Colon (tissue), 2 donors: ENCODE results near the gene NCOA6.
"Not testable (repeated sequence)": the region's sequence is repeated elsewhere in the genome, so short reads cannot be mapped to it uniquely, and the experiment has no call there.

ENCODE experiments used
- FAIRE-seq: peaks from 2 replicates; lab custom pipeline; 2012; peaks lifted over from hg19 to GRCh38; lab: Jason Lieb, UNC
- donor health status: control.
- donor health status: control.

Gene NCOA6

DNA sequence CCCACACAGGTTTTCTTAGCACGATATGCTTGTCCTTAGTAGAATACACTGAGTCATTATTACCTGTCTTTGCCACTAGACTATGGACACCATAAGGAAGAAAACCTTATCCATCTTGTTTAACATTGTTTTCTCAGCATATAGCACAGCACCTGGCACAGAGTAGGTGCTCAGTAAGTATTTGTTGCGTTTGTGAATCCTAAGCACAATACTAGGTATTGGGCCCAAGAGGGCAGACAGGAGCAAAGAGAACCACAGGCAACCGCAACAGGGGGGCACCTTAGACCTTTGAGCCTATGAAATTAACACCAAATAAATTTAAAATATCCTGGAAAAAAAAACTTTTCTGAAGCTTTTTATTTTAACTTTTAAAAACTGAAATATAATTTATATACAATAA, 3.7 kb upstream of the NCOA6 start:
- no peak for FAIRE-seq

DNA sequence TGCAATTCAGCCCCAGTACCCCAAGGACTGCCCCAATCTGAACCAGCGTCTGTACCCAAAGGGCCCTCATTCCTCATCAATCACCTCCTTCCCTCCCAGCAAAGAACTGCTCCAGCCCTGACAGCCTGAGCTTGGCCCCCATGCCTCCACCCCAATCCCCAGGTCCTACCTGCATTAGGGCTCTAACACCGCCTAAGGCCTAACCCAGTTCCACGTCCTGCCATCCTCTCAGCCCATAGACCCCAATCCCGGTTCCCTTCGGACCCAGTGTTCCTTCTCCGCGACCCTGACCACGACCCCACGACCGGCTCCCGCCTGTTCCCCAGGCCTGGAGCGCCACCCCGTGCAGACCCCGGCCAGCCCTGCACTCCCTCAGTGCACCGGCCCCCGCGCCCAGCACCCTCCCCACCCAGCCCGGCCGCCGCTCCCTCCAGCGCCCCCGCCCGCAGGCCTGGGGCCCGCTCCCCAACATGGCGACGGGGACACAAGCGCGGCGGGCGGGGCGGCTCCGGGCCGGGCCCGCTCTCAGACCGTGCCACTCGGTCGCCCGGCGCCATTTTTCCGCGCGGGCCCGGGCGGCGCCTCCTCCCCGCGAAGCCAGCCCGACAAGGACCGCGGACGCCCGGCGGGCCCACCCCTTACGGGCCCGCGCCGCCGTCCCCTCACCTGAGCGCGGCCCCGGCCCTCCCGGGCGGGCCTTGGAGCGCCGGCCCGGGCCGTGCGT, 483 bp downstream of the NCOA6 start:
- FAIRE-seq = no peak

DNA sequence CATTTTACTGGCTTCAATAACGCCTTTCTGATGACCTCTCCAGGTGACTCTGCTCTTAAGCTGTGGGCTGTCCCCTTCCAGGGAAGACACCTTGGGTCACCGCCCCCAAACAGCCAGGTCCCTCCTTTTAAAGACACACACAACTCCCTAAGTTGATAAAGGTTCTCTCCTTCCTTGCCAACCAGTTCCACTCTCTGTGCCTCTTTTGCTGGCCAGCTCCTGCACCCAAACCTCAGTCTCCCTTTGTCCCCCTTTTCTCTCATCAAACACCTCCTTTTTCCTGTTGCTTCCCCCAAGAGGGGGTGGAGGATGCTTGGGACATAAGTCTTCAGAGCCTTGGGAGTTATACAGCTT, 1.0 kb downstream of the NCOA6 start:
- no peak for FAIRE-seq

- FAIRE-seq = no peak
Observed at GRCh38 chr20:34824026-34824425, 1.4 kb downstream of the NCOA6 start.

DNA sequence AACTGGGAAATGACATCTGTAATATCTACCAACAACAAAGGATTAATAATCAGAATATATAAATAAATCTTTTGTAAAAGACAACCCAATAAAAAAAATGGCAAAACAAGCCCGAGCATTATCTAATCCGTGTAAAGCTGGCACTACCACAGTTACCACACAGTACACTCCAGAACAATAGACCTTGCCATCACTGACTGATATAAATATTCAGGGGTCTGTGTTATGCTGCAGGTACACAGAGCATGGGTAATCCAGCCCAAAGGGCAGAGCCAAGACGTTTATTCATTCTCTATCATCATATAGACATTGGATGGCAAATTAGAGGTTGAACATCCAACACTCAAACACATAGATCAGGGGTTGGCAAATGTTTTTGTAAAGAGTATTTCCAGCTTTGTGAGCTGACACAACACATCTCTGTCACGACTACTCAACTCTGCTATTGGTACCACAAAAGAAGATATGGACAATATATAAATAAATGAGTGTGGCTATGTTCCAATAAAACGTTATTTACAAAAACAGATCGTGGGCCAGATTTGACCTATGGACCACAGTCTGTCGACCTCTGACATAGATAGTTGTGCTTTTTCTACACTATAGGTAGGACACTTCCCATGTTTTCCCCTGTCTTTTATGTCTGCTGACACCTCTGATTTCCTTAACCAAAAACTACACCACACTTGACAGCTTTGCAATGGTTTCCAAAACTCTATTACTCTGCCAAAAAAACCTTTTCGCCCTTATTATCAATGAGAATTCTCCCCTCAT, 4.5 kb downstream of the NCOA6 start:
- FAIRE-seq = no peak

DNA sequence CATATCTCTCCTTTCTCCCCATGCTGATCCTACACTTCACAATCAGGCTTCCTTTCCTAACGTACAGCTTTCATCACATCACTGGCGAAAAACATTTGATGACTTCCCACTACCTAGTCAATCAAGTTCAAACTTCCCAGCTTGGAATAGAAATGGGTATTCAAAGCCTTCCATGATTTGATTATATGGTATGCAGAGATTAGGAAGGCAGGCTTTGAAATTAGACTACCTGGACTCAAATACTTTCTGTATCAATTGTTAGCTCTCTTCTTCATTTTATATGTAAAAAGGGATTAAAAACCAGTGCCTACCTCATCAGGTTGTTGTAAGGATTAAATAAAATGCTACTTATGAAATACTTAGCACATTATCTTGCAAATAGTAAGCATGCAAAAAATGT, 7.7 kb downstream of the NCOA6 start:
- FAIRE-seq = no peak

- FAIRE-seq = no peak
Observed at GRCh38 chr20:34817072-34817471, 8.4 kb downstream of the NCOA6 start.

GRCh38 chr20:34815636-34816035, 9.8 kb downstream of the NCOA6 start:
- FAIRE-seq = no peak

DNA sequence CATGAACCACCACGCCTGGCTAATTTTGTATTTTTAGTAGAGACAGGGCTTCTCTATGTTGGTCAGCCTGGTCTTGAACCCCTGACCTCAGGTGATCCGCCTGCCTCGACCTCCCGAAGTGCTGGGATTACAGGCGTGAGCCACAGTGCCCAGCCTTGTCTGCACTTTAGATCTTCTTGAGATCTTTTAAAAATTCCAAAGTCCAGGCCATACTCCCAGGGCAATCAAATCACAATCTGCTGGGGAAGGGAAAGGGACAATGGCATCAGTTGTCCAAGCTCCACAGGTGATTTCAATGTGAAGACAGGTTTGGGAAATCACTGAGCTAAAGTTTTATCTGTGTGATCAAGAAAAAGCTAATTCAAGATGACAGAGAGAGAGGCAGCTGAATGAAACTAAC, 16.9 kb downstream of the NCOA6 start:
- no peak for FAIRE-seq

- not testable (repeated sequence) for FAIRE-seq
Observed at GRCh38 chr20:34807944-34808465, 17.4 kb downstream of the NCOA6 start.

DNA sequence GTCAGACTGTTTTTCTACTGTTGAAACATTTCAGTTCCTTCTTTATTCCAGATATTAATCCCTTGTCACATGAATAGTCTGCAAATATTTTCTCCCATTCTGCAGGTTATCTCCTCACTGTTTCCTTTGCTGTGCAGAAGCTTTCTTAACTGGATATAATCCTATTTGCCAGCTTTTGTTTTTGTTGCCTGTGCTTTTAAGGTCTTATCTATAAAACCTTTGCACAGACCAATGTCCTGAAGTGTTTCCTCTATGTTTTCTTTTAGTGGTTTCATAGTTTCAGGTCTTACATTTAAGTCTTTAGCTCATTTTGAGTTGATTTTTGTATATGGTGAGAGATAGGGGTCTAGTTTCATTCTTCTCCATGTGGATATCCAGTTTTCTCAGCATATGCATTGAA, 19.2 kb downstream of the NCOA6 start:
- no peak for FAIRE-seq

GRCh38 chr20:34798871-34799270, 26.6 kb downstream of the NCOA6 start:
- FAIRE-seq = no peak

DNA sequence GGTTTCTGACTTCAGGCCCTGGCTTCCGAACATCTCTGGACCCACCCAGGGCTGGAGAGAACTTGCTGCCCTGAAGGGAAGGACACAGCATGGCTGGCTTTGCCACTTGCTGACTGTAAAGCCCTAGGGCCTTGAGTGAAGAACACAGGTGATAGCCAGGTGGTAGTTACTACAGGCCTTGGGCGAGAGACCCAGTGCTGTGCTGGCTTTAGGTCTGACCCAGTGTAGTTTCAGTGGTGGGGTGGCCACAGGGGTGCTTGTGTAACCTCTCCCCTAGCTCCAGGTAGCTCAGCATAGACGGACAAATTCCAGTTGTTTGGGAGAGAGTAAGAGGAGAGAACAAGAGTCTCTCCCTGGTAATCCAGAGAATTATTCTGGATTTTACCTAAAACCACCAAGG, 27.1 kb downstream of the NCOA6 start:
- no peak for FAIRE-seq

DNA sequence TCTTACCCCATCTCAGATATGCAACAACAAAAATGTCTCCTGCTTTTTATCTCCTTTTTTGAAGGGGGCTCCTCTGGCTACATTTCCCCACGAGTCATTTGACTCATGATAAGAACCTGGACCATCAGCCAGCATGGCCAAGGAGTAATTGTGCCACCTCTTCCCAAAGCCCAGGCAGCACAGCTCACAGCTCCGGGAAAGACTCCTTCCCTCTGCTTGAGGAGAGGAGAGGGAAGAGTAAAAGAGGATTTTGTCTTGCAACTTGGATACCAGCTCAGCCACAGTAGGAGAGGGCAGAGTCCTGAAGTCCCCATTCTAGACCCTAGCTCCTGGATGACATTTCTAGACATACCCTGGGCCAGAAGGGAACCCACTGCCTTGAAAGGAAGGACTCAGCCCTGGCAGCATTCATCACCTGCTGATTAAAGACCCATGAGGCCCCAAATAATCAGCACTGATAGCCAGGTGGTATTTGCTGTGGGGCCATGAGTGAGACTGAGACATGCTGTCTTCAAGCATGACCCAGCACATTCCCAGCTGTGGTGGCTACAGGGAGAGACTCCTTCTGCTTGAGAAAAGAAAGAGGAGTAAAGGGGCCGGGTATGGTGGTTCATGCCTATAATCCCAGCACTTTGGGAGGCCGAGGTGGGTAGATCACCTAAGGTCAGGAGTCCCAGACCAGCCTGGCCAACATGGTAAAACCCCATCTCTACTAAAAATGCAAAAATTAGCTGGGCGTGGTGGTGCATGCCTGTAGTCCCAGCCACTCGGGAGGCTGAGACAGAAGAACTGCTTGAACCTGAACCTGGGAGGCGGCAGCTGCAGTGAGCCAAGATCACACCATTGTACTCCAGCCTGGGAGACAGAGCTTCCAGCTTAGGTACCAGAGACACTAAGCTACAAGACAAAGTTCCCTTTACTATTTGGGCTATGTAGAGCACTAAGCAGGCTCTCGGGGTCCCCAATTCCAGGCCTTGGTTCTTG, 28.1 kb downstream of the NCOA6 start:
- no peak for FAIRE-seq

- no peak for FAIRE-seq
Observed at GRCh38 chr20:34794006-34794585, 31.4 kb downstream of the NCOA6 start.

DNA sequence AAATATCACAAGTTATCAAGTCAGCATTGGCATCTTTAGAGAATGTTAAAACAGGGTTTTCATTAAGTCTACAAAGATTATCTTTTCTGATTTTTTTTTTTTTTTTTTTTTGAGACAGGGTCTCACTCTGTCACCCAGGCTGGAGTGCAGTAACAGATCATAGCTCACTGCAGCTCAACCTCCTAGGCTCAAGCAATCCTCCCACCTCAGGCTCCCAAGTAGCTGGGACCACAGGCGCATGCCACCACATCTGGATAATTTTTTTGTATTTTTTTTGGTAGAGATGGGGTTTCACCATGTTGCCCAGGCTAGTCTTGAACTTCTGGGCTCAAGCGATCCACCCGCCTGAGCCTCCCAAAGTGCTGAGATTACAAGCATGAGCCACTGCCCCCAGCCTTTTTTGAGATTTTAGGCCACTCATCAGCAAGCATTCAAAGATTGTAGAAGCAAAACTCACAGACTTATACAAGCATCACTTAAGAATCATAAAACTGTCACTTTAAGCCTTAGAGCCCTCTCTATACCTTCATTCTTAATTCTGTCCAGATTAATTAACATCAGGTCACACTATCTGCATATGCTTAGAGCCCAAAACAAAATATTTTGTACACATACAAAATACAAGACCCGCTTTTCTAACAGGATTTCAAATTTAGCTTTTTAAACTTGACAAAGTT, 32.6 kb downstream of the NCOA6 start:
- FAIRE-seq = no peak

DNA sequence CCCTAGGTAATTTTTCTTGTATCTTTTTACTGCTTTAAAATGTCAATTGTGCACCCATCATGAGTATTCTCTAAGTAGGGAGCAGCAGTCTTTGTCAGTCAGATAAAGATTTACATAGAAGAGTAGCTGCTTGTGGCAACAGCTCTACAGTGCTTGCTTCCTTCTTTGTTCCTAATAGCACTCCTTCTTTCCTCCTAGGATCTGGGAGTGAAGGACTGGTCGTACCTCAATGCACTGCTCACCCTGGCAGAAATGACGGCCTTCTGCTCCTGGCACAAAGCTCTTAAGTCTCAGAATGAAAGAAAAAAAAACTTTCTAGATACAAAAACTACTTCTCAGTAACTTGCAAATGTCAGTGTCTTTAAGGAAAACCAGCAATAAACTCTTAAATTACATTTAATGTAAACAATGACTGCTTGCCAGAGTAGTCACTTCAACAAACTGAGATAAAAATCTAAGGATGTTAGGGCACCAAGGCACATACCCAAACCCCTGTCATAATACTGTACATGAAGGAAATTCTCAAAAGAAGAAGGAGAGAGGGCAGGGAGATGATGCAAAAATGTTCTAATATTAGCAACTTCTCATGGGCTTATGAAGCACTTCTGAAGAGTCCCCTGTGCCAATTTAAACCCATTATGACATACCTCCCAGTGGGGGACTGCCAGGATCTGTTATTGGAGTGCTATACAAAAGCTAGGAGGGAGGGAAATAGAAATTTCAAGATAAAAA, 34.0 kb downstream of the NCOA6 start:
- FAIRE-seq = no peak

GRCh38 chr20:34781220-34781619, 44.2 kb downstream of the NCOA6 start:
- FAIRE-seq = no peak

DNA sequence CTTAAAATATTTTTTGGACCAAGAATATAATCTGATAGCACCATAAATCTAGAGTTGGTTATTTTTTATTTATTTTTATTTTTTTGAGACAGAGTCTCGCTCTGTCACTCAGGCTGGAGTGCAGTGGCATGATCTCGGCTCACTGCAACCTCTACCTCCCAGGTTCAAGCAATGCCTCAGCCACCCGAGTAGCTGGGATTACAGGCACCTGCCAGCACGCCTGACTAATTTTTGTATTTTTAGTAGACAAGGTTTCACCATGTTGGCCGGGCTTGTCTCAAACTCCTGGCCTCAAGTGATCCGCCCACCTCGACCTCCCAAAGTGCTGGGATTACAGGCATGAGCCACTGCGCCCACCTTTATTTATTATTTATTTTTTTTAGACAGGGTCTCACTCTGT, 45.2 kb downstream of the NCOA6 start:
- FAIRE-seq = not testable (repeated sequence)

- FAIRE-seq = no peak
Observed at GRCh38 chr20:34776177-34776576, 49.3 kb downstream of the NCOA6 start.

- FAIRE-seq = no peak
Observed at GRCh38 chr20:34774886-34775285, 50.6 kb downstream of the NCOA6 start.
